ENCODE measurements around the gene ALK.

The ALK gene

DNA sequence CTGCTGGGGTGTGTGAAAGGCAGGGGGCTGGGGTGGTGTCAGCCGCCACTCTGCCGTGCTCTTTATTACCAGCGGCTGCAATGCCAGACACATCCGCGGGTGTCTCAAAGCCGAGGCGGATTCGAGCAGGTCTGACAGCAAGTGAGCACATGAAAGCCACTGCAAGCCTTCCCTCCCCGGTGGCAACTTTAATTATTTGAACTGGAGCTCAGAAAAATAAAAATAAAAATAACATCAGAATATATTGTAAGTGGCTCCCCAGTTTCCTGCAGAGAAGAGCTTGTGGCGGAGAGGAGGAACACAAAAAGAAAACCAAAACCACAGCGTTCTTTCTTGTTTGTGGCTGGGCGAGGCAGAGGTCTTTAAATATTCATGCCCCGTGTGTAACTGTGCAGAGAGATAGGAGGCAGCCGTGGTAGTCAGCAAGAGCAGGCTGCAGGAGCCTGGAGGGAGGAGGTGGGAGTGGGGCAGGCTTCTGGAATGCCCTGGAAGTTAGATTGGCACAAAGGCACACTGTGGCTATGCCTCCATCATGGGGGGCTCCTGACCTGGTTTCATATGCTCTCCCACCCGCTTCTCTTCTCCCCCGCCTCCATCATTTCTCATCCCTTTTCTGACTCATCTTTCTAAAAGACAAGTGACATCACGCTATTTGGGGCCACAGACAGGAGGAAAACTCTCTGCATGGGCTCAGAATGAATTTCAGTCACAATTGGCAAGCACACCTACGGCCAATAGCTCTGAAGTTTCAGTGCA, 606.4 kb downstream of the ALK start:
- no peak overlapping the region for H3K27ac ChIP-seq
- H3K36me3 ChIP-seq: no peaks in the 10 kb centered on the region
- no peak overlapping the region for H3K4me3 ChIP-seq (ENCODE audit: low read depth, low read length)
- TF ChIP-seq CTCF (IDR thresholded peaks at IDR 0.05; ENCODE audit: low read depth, low read length): no peak
- no peak for DNase-seq
- H3K9me3 ChIP-seq (ENCODE audit: severe bottlenecking): no peaks in the 10 kb centered on the region
- H3K27me3 ChIP-seq (ENCODE audit: insufficient read depth, low read depth, severe bottlenecking): no peaks in the 10 kb centered on the region

GRCh38 chr2:29311458-29311857, 609.9 kb downstream of the ALK start:
- no peak for TF ChIP-seq CTCF (IDR thresholded peaks at IDR 0.05; ENCODE audit: low read depth, low read length)

DNA sequence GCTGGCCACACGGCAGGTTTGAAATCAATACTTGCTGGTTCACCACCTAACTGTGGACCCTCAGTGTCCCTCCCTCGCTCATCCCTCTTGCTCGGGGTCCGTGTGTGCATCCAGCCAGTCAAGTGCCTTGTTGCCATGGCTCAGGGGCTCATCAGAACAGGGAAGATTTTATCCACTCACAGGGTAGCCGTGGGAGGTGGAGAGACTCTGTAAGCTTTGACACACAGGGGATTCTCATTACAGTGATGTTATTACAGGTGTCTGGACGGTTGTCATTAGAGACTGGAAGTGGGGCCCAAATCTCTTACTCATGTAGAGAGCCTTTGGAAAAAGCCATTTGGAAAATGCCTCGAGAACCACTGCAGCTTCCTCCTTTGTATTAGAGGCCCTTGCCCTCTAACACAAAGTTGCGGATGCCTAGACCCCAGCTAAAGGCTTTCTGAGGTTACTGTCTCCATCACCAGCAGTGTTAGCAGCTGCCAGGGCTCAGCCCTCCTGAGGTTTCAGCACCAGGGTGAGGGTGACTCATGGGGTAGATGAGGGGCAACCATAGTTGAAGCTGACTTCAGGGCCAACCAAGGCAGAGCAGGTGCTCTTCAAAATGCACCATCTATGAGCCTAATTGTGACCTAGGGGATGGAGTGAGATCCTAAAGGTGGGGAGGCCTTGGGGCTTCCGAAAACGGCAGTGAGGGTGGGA, 610.6 kb downstream of the ALK start:
- no peak for TF ChIP-seq CTCF (IDR thresholded peaks at IDR 0.05; ENCODE audit: low read depth, low read length)
- Histone ChIP-seq H3K27me3 (ENCODE audit: insufficient read depth, low read depth, severe bottlenecking) (no peaks in the 10 kb centered on the region), H3K36me3 (no peaks in the 10 kb centered on the region), H3K9me3 (ENCODE audit: severe bottlenecking) (no peaks in the 10 kb centered on the region), H3K4me3 (ENCODE audit: low read depth, low read length) (no peak overlapping the region), H3K27ac (no peak overlapping the region)
- DNase-seq: no peak

More at GRCh38 chr2:29311458-29311857, 609.9 kb downstream of the ALK start:
- H3K27ac ChIP-seq: no peak overlapping the region
- no peaks in the 10 kb centered on the region for H3K9me3 ChIP-seq (ENCODE audit: severe bottlenecking)
- H3K36me3 ChIP-seq: no peaks in the 10 kb centered on the region
- H3K27me3 ChIP-seq (ENCODE audit: insufficient read depth, low read depth, severe bottlenecking): no peaks in the 10 kb centered on the region
- H3K4me3 ChIP-seq (ENCODE audit: low read depth, low read length): no peak overlapping the region
- DNase-seq: no peak

DNA sequence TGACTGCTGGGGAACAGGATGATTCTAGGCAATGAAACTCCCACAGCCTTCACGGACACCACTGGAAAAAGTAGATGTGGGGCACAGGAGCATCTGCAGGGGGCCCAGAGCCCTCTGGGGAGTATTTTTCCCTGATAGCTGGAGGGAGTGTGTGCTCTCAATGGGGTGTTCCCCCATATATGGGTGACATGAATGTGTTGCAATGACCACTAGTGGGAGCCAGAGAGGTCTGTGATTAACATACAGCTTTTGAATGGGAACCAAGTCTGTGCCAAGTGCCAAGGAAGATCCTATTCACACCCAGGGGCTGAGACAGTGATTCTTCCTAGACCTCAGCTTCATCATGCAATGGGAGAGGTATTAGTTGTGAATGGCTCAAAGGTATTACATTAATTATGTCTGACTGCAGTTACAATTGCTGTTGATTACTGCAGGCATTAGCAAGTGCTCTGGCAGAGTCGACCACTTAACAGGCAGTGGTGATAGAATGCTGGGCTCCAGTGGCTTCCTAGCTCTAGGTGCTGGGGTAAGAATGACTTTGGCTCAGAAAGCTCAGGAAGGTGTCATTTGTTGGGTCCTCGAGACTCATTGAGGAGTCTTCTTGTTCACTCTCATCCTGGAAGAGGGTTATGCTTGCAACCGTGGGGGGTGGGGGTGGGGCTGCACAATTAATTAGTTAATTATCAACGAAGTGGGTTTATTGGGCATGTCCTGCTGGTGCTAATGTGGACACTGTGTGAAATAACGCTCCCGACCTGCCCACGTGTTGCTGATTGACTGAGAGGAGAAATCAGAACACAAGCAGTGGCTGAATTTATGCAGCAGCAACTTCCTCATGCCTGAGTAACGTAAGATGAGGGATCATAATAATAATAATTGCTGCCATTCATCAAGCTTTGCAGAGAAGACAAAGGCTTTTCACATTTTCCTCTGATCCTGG, 612.0 kb downstream of the ALK start:
- peak; percentile 81 for DNase-seq
- Histone ChIP-seq H3K27me3 (ENCODE audit: insufficient read depth, low read depth, severe bottlenecking) (no peaks in the 10 kb centered on the region), H3K36me3 (no peaks in the 10 kb centered on the region), H3K9me3 (ENCODE audit: severe bottlenecking) (no peaks in the 10 kb centered on the region), H3K4me3 (ENCODE audit: low read depth, low read length) (no peak overlapping the region), H3K27ac (no peak overlapping the region)
- peak; percentile 93 for TF ChIP-seq CTCF (IDR thresholded peaks at IDR 0.05; ENCODE audit: low read depth, low read length)

- Histone ChIP-seq H3K36me3 (no peaks in the 10 kb centered on the region), H3K27ac (no peak overlapping the region), H3K4me3 (ENCODE audit: low read depth, low read length) (no peak overlapping the region), H3K9me3 (ENCODE audit: severe bottlenecking) (no peaks in the 10 kb centered on the region), H3K27me3 (ENCODE audit: insufficient read depth, low read depth, severe bottlenecking) (no peaks in the 10 kb centered on the region)
- no peak for DNase-seq
- no peak for TF ChIP-seq CTCF (IDR thresholded peaks at IDR 0.05; ENCODE audit: low read depth, low read length)
These were observed 613.0 kb downstream of the ALK start for GRCh38 chr2:29308366-29308765.

Data from WERI-Rb-1 (cell line).